Esophagus mucosa (tissue), 1 donor: ENCODE results near the gene KCNMB2. TPM values are rescaled to one million over a fixed set of nuclear protein-coding genes. Genes with fewer than 3 reads are reported as not detected.
"Not testable (repeated sequence)": the region's sequence is repeated elsewhere in the genome, so short reads cannot be mapped to it uniquely, and the experiment has no call there.

ENCODE experiments used
- ATAC-seq: fragments of 200-7000 bp; cut with Tn5 transposase; one replicate; pipeline ENCODE4 v1.9.1; 2020
- total RNA-seq: library from RNA; stranded (reverse); gene quantifications from one replicate; pipeline ENCODE4 v1.2.4, GENCODE V29; 2023
- donor health status: DM: yes; HTN: yes; CAD: no.

Gene KCNMB2
- total RNA-seq, 1 donor from 2014 or later: not detected

DNA sequence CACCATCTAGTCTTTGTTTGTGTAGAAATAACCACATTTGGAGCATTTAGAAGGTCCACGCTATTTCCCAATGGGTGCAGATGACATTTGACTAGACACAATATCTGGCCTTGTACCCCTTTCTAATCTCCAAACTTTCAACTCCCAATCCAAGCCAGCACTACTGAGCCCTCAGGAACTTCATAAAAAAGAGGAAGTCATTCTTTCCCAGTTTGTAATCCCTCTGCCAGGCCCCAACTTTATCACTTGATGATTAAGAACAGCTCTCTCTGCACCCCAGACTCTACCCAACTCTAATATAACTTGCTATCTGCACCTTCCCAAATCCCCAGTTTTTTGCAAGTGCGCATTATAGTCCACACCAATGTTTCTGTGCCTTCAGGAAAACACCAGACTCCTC is 170.2 kb downstream of the KCNMB2 start:
- ATAC-seq: no peak

DNA sequence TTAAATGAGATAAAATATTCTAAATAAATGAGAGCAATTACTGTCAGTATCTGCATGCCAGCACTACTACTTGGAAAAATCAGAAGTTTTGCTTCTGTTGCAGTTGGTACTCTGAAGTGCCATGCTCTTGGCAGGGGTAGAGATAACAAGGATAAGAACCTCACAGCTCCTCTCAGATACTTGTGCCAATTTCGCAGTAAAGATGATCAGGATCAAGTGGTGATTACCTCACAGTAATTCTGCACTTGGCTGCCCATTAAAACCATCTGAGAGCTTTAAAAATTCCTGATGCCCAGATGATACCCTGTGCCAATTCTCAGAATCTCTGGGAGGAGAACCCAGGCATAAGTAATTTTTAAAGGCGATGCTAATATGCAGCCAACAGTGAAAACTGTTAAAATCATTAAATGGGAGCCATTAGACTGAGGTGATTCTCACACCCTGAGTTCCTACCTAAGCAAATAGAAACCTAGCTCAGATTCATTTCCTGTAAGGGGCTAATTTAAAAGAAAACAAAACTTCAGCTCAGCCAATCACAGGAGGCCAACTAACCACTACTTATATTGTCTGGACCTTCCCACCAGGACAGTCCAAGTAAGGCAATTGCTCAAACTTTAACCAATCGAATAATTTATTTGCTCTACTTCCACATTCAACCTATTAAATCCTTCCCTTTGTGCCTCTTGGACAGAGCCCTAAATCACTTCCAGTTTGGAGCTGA is 171.2 kb downstream of the KCNMB2 start:
- no peak for ATAC-seq

DNA sequence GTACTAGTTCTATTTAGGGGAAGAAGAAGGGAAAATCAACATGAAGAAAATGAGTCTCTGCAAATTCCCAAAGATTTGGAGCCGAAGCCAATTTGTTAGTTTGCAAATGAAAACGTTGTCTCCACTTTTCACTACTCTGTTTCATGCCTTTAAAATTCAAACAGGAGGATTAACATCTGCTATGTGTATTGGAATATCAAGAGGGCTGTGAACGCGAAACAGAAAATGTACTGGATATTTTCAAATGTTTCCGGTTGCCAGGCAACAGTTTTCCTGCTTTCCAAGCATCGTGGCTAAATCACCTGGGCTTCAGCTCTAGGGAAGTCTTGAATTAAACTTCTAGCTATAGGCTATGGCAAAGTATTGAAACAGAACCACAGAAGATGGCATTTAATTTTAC is 172.8 kb downstream of the KCNMB2 start:
- no peak for ATAC-seq

DNA sequence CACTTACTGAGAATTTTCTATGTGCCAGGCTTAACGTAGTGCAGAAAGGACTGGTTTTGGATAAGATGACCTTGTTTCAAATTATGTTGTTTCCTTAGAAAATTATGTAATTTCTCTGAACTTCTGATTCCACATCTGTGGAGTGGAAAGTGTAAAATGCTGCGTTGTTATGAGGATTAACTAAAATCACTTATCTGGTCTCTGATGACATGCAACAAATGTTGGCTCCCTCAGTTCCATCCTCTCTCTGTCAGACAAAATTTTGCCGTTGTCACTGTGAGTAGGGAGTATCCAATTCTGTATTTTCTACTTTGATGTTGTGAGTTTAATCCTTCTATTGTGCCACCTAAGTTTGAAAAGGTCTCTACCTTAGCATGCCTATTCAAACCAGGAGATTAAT is 175.5 kb downstream of the KCNMB2 start:
- ATAC-seq: no peak

DNA sequence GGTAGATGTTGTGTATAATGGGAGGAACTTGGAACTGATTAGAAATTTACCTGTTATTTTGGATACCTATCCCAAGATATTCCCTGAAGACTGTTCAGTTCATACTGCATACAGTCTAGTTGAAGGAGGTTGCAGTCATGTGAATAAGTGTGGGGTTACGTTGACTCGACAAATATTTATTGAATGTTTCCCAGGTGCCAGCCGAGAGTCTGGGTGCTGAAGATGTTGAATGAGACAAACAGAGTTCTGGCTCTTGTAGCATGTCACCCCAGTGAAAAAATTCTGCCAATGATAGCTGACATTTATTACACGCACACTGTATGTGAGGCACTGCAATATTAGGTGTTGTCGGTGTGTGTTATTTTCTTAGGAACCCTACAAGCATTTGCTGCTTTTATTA is 176.0 kb downstream of the KCNMB2 start:
- ATAC-seq: no peak

DNA sequence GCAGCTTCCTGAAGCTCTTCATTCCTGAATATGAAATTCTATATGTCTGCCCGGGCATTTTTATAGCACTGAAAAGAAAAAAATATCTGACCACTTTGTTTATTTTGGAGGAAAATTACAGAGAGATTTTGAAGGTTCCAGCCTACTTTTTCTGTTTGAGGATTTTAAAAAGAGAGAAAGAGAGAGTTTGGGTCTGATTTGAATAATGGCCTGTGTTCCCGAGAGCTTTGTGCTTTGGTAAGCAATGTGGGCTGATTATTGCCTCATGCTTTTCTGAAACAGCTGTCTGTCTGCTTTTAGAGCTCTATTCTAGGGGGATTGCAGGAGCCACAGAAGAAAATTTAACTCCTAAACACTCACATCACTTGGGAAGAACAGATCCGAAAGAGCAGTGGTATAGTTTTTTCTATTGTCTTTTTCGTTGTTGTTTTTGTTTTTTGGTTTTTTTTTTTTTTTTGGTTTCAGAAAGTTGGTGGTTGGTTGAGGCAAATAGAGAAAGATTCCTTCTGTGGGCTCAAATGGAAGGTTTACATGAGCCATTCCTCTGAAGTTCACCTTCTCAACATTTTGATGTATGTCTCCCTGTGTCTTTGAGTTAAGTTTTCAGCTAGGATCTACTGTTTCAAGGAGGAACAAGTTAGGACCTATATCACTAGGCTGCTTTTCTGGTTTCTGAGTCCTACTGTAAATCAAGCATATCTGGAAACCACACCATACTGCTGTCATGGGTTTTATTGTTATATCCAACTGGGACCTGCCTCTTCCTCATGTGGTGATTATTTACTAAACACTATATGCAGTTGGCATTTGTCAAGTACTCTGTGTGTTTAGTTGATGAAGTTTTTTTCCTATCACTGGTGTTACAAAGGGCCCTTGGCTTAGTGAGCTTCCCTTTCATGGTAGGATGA is 178.9 kb downstream of the KCNMB2 start:
- ATAC-seq: peak; percentile 98

DNA sequence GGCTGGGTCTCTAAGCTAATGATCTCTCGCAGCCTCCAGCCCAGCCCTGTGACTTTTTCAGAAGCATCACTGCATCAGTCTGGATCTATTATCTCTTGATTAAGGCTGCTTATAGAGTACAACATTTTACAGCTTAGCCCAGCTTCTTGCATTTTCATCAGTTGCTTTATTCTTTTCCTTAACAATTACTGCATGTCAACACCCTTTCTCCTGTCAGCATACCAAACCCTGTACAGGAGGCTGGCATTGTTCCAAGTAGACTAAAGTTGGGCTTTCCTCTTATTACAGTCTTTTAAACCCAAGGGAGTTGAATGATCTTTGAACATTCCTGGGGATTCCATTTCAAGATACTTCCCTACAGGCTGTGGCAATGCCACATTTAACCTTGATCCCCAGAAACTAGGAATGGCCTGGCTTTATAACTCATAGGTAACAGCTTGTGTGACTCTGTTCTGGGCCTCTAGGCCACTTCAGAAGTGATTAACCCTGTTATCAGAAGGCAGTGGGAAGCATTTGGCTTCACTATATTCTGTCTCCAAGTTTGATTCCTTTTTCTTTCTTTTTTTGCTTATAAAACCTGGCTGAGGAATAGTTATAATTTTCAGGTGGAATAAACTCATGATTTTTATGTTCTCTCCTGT is 182.9 kb downstream of the KCNMB2 start:
- ATAC-seq: no peak

DNA sequence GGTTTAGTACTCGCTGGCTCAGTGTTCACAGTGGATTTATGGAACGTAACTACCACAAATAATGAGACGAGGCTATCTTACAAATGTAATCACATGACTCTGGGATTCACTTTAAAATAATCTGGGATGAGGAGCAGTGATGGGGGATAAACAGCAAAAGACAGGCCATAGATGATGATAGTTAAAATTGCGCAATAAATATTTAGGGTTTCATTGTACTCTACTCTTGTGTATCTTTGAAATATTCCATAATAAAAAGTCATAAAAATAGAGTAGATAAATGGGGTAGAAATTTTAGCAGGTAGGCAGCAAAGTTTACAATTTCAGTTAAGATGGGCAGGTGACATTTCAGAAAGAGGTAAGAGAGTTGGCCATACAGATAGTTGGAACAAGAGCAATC is 196.6 kb downstream of the KCNMB2 start:
- no peak for ATAC-seq

DNA sequence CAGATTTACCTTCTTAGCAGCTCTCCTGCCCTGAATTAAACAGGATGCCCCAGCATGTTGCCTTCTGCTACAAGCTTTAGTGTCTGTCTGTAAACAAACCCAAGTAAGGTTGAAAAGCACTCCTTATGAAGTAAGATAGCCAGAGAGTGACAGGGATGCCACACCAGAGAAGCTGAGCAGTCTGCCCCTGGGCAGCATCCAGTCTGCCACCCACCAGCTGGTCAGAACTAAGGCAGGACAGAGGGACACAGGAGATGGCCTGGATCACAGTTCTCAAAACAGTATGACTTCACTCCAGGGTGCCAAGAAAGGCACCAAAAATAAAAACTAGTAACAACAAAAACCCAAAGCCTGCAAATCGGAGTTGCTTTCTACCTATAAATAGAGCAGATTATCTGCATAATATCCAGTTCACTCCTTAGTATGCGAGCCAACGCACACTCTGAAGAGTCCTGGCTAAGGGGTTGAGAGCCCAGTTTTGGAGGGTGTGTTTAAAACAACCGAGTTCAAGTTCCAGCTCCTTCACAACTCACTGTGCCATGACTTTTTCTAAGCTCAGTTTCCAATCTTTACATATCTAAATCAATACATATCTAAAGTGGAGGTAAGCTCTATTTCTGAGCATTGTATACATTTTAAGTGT is 198.9 kb downstream of the KCNMB2 start:
- no peak for ATAC-seq

DNA sequence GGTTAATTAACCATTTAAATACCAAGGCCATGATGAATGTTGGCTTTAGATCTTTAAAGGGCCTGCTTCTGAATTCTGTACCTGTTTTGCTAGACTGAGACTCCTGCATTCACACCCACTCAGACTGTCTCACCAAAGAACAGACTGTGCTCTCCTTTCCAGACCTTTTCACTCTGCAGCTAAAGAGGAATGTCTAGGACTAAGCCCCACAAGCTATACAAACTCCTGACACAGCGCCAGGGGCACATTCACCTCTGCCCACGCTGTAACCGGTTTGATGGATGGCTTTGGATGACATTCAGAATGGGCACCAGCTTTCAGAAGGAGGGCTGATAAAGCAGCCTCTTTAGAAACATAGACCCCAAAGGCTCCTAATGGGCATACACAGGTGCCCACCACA is 200.1 kb downstream of the KCNMB2 start:
- peak; percentile 31 for ATAC-seq

DNA sequence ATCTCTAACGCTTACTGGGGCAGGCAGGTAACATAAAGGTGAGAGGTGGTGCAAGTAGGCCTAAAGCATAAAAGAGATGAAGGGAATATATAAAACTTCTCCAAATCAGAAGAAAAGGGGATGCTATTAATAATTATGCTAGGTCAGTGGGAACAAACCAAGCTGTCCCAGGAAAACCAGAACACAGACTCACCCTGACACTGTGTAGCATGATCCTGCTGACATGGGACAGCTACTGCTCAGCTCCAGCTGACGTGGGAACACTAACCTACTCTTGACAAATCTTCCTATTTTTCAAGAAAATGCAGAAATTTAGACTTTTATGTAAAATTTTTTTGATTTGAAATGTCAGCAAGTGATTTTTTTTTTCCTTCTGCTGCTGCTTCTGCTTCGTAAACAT is 203.5 kb downstream of the KCNMB2 start:
- ATAC-seq: no peak

DNA sequence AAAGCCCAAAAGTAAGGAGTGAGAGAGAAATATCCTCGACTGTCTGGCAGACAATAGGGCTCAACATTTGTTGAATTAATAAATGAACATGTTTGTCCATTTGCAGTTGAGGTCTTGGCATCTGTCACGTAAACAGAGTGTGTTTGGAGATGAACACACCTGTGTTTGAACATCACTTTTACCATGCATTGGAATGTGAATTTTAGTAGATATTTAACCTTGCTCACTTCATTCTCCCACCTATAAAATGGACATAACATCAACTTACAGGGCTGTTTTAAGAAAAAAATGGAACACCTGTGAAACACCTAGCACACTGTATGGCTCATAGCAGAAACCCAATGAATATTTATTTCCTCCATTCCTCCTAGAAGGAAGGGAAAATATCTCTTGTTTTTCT is 204.8 kb downstream of the KCNMB2 start:
- ATAC-seq: no peak

DNA sequence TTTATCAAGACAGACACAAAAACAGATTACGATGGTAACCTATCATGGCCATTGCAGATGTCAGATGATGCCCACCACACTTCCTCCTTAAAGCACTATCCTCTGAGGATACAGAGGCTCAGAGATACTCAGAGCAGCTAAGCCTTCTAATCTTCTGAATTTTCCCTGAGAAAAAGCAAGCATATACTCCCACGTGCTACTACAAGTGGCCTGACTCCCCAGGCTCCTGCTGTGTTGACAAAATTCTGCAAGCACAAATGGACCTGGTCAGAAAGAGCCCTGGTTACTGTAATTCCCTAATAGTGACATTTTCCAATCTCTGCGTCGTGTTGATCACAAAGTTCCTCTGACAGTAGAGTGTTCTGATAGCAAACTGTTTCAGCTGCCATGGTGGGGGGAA is 207.1 kb downstream of the KCNMB2 start:
- ATAC-seq: no peak

DNA sequence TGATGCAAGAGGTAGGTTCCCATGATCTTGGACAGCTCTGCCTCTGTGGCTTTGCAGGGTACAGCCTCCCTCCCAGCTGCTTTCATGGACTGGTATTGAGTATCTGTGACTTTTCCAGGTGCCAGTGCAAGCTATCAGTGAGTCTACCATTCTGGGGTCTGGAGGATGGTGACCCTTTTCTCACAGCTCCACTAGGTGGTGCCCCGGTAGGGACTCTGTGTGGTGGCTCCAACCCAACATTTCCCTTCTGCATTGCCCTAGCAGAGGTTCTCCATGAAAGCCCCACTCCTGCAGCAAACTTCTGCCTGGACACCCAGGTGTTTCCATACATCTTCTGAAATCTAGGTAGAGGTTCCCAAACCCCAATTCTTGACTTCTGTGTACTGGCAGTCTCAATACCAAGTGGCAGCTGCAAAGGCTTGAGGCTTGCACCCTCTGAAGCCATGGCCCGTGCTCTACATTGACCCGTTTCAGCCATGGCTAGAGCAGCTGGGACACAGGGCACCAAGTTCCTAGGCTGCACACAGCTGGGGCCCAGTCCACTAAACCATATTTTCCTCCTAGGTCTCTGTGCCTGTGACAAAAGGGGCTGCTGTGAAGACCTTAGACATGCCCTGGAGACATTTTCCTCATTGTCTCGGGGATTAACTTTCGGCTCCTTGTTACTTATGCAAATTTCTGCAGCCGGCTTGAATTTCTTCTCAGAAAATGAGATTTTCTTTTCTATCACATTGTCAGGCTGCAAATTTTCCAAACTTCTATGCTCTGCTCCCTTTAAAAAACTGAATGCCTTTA is 209.8 kb downstream of the KCNMB2 start:
- not testable (repeated sequence) for ATAC-seq

DNA sequence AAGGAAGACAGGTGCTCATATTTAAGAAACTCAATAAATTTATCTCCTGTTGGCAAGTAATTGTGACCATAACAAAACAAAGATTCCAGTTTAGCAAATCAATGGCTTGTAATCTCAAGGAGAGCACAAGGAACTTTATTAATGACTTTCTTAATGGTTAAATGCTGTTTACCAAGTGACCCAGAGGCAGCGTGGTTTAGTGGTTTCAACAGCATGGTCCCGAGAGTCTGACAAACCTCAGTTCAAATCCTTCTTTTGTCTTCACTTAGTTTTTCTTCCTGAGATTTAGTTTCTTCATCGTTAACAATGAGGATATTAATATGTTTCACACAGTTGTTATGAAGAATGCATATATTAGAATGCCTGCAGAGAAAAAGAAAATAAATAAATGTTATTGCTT is 212.6 kb downstream of the KCNMB2 start:
- no peak for ATAC-seq

DNA sequence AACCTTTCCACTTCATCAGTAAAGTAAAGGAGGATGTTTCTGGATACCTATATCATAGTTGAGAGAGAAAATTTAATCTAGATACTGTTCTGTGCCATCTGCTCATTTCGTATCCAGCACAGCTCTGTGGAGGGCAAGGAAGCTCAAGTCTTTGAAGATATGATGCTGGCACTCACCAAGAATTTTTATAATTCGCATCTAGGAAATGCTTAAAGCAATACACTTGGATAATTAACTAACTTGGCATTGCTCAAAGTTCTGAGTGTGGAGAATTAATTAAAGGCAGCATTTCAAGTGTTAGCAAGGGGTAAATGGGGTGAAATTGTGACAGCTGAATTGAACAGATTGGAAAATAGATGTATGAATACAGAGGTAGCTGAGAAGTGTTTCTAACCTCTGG is 213.2 kb downstream of the KCNMB2 start:
- ATAC-seq: no peak

DNA sequence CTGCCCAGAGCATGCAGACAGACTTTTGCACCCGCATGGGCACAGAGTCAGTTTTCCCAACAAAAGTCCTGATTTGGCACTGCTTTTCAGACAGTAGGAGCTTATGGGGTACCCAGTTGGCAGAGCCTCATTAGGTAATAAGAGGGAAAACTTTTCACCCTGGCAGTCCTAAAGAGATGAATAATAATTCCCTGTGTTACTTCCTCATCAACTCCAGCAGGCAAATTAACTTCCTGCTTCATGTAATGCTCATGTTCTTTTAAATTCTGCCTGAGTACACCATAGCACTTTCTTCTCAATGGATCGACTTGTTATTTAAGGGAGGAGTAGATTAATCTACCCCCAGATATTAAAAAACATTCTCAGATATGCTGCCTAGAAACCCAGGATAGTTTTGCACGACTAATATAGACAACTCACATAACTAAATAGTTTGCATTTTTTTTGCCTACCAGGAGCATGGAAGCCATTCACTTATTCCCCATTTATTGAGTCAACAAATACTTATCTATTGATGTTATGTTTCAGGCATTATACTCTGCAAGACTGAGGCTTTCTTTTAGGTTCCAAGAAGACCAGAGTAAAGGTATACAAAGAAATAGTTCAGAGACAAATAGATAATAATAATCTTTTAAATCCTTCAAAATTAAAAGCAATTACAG is 214.5 kb downstream of the KCNMB2 start:
- no peak for ATAC-seq

DNA sequence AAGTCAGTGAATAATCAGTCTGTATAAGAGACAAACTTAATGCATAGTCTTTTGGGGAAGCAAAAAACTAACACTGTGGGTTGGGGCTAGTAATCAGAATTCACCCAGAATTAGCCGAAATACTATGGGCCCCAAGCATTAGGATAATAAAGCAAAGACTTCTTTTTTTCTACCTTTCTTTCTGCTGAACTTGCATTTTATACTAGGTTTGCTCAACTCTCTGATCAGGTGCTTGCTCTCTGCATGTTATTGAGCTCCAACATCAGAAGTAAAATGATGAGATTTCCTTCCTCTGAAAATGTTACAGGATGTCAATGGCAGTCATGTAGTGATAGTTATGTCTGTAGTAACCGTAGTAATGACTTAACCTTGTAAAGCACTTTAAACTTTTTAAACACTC is 216.6 kb downstream of the KCNMB2 start:
- no peak for ATAC-seq

DNA sequence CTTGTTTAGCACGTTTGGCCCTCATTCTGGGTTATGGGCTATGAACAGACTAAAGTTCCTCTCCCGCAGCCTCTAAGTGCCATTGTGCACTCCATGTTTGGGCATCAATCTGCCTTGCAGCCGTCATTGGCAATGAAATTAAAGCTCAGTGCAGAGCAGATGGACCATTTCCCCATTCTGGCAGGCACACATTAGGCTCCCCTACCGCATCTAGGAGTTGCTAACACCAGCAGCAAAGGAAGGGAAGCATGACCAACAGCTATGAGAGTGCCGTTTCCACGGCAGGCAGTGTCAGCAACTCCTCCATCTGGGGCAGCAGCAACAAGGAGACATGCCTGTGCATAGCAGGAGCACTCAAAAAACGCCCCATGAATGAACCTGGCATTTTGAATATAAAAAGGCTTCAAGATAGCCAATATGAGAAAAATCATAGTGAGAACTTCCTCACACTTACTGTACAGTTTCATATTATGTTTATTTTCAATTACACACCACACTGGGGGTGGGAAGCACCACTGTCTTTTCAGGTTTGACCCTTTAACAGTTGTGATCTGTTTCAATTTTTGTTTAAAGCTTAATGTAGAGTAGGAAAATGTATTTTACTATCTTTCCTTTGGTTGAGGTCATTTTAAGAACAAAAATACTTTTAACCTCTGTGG is 218.7 kb downstream of the KCNMB2 start:
- ATAC-seq: no peak

DNA sequence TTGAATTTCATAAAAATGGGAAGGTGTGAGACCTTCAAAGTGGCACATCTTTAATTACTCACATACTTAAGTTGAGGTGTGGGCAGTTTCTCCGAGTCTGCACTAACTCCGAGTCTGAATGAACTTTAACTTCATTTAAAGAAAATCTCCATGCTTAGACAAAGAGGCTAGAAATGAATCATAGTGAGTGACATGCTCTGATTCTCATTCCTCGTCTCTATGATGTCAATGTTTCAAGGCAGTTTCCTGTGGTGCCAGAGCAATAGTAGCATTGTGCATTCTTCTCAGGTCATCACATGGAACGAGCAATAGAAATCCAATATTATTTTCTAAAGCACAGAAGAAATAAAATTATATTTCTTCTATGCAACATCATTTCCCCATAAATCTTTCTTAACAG is 224.8 kb downstream of the KCNMB2 start:
- ATAC-seq: no peak

DNA sequence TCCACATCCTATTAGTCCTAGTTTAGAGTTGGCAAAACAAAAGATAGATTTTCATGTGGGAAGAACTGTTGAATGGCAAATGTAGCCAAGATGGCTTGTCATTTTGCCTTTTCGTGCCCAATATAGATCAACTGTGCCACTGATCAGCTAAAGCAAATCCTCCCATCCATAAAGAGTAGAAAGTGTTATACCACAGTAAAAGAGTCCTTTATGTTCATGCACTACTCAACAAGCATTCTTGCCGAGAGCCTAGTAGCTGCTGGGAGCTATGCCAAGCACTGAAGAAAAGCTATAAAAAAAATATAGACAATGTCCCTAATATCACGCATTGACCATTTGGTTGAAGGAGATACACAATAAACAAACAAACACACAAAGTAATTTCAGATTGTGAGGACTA is 225.2 kb downstream of the KCNMB2 start:
- no peak for ATAC-seq
